ENCODE measurements around the gene GMDS.

Gene GMDS

DNA sequence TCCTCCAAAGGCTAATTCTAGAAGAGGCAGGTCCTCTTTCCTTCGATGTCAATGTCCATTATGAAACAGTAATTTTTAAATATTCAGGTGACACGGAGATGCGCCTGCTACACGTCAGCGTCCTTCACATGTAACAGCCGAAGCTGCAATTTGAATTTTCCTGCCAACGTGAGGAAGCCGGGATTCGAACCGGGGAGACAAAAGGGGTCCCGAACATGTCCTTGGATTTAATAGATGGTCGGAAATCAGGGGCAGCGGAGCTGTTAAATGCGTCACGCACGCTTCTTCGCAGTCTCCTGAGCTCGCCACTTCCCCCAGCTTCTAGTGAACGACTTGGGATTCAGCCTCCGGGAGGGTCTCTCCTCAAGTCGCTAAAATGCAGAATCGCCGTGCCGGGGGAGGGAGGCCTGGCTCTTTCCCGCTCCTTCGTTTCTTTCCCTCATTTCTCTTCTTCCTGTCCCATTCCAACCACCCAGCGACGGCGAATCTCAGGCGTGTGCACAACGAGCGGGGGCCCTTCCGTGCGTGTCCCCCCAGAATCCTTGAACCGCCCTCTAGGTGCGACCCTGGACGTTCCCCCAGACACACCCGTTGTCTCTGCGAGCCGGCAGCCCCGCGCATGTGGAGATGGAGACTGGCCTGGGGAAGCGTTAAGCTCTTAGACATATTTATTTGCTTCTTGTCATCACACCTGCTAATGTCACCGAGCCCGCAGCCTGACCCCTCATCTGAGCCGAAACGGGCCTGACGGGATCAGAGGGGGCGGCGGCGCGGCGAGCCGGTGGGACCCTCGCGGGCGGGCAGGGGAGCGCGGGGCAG is 637.0 kb downstream of the GMDS start:
- TF ChIP-seq OSR1 (CRISPR knock-in tag; IDR thresholded peaks at IDR 0.05) = no peak
- TF ChIP-seq, protein P1, sequence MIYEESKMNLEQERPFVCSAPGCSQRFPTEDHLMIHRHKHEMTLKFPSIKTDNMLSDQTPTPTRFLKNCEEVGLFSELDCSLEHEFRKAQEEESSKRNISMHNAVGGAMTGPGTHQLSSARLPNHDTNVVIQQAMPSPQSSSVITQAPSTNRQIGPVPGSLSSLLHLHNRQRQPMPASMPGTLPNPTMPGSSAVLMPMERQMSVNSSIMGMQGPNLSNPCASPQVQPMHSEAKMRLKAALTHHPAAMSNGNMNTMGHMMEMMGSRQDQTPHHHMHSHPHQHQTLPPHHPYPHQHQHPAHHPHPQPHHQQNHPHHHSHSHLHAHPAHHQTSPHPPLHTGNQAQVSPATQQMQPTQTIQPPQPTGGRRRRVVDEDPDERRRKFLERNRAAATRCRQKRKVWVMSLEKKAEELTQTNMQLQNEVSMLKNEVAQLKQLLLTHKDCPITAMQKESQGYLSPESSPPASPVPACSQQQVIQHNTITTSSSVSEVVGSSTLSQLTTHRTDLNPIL (CRISPR knock-in tag; IDR thresholded peaks at IDR 0.05; ENCODE audit: low read depth) = no peak
- no peak for TF ChIP-seq GLIS3 (CRISPR knock-in tag; IDR thresholded peaks at IDR 0.05)
- no peak for TF ChIP-seq TOX (CRISPR knock-in tag; IDR thresholded peaks at IDR 0.05; ENCODE audit: borderline replicate concordance)
- no peak for ATAC-seq

DNA sequence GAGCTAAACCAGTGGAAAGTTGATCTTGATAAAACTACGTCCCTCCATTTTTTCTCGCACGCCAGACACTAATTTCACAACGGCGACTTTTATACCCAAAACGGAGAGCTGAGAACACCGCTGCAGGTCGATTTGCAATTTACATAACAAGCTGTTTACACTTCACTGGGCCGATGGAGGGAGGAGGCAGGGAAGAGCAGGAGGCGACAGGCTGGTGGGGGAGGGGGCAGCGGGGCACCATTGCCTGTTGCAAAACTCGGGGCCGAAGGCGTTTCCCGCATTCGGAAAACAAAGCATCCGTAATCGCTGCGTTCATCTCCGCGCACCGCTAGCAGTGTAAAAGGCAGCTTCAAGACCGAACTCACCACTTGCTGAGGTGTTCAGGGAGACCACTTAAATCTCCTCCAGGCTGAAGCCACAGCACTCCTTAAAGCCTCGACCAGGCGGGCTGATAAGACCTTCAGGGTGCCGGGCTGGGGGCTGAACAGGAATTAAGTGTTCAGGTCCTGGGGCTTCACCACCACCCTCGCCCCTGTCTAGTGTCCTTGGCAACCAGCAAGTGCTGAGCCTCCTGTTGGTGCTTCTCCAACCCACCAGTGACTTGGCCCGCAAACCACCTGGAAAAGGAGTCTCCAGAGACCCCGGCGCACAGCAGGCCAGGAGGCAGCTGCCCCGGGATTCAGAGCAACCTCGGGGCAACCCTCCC is 637.7 kb downstream of the GMDS start:
- TF ChIP-seq ZNF70 (CRISPR knock-in tag; IDR thresholded peaks at IDR 0.05) (no peak), PPARA (CRISPR knock-in tag; IDR thresholded peaks at IDR 0.05; ENCODE audit: borderline replicate concordance) (no peak), ARNTL (CRISPR knock-in tag; IDR thresholded peaks at IDR 0.05; ENCODE audit: borderline replicate concordance, low read depth) (no peak), SNAI2 (CRISPR knock-in tag; IDR thresholded peaks at IDR 0.05) (no peak), OSR1 (CRISPR knock-in tag; IDR thresholded peaks at IDR 0.05) (no peak), TCF4 (CRISPR knock-in tag; IDR thresholded peaks at IDR 0.05; ENCODE audit: borderline replicate concordance) (no peak), GLIS3 (CRISPR knock-in tag; IDR thresholded peaks at IDR 0.05) (no peak), ESRRG (CRISPR knock-in tag; IDR thresholded peaks at IDR 0.05) (no peak), CSDC2 (CRISPR knock-in tag; IDR thresholded peaks at IDR 0.05) (no peak), ZFP3 (CRISPR knock-in tag; IDR thresholded peaks at IDR 0.05) (no peak), TOX (CRISPR knock-in tag; IDR thresholded peaks at IDR 0.05; ENCODE audit: borderline replicate concordance) (no peak)
- TF ChIP-seq, protein P2, sequence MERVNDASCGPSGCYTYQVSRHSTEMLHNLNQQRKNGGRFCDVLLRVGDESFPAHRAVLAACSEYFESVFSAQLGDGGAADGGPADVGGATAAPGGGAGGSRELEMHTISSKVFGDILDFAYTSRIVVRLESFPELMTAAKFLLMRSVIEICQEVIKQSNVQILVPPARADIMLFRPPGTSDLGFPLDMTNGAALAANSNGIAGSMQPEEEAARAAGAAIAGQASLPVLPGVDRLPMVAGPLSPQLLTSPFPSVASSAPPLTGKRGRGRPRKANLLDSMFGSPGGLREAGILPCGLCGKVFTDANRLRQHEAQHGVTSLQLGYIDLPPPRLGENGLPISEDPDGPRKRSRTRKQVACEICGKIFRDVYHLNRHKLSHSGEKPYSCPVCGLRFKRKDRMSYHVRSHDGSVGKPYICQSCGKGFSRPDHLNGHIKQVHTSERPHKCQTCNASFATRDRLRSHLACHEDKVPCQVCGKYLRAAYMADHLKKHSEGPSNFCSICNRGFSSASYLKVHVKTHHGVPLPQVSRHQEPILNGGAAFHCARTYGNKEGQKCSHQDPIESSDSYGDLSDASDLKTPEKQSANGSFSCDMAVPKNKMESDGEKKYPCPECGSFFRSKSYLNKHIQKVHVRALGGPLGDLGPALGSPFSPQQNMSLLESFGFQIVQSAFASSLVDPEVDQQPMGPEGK (CRISPR knock-in tag; IDR thresholded peaks at IDR 0.05; ENCODE audit: borderline replicate concordance) = no peak
- TF ChIP-seq, protein P1 (CRISPR knock-in tag; IDR thresholded peaks at IDR 0.05; ENCODE audit: low read depth) = no peak
- TF ChIP-seq, protein P3, sequence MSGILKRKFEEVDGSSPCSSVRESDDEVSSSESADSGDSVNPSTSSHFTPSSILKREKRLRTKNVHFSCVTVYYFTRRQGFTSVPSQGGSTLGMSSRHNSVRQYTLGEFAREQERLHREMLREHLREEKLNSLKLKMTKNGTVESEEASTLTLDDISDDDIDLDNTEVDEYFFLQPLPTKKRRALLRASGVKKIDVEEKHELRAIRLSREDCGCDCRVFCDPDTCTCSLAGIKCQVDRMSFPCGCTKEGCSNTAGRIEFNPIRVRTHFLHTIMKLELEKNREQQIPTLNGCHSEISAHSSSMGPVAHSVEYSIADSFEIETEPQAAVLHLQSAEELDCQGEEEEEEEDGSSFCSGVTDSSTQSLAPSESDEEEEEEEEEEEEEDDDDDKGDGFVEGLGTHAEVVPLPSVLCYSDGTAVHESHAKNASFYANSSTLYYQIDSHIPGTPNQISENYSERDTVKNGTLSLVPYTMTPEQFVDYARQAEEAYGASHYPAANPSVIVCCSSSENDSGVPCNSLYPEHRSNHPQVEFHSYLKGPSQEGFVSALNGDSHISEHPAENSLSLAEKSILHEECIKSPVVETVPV (CRISPR knock-in tag; IDR thresholded peaks at IDR 0.05) = no peak
- ATAC-seq = no peak

DNA sequence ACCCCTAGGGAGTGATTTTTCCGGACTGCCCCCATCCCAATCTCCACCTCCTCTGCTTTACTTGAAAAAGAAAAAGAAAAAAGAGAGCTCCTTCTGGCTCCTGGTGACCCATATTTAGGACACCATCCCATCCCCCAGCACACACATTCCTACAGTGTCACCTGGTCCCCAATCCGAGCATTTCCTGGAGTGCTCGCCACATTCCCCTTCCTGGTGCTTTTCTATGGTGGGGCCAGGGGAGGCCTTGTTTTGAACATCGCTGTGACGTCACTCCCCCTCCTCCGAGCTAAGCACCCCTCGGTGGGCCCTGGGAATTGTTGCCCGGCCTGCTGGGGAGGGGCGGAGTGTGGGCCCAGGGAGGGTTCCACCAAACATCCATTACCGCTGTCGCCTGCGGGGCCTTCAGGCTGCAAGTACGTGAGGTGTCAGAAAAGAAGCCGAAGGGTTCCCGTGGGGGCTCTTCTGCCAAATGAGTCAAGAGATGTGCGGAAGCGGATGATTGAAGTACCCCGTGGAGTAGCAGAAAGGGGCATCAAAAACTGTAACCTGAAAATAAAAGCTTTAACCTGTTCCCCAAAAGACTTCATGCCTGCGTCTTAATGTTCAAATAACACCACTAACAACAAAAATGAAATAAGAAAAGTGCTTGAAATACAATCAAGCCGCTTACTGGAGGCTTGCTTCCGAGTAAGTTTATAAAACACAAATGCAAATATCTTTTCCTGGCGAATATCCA is 638.5 kb downstream of the GMDS start:
- TF ChIP-seq ZFP3 (CRISPR knock-in tag; IDR thresholded peaks at IDR 0.05) (no peak), RARB (CRISPR knock-in tag; IDR thresholded peaks at IDR 0.05) (no peak), BACH2 (CRISPR knock-in tag; IDR thresholded peaks at IDR 0.05; ENCODE audit: borderline replicate concordance) (no peak), CSDC2 (CRISPR knock-in tag; IDR thresholded peaks at IDR 0.05) (no peak), PPARA (CRISPR knock-in tag; IDR thresholded peaks at IDR 0.05; ENCODE audit: borderline replicate concordance) (no peak)
- ATAC-seq = no peak

DNA sequence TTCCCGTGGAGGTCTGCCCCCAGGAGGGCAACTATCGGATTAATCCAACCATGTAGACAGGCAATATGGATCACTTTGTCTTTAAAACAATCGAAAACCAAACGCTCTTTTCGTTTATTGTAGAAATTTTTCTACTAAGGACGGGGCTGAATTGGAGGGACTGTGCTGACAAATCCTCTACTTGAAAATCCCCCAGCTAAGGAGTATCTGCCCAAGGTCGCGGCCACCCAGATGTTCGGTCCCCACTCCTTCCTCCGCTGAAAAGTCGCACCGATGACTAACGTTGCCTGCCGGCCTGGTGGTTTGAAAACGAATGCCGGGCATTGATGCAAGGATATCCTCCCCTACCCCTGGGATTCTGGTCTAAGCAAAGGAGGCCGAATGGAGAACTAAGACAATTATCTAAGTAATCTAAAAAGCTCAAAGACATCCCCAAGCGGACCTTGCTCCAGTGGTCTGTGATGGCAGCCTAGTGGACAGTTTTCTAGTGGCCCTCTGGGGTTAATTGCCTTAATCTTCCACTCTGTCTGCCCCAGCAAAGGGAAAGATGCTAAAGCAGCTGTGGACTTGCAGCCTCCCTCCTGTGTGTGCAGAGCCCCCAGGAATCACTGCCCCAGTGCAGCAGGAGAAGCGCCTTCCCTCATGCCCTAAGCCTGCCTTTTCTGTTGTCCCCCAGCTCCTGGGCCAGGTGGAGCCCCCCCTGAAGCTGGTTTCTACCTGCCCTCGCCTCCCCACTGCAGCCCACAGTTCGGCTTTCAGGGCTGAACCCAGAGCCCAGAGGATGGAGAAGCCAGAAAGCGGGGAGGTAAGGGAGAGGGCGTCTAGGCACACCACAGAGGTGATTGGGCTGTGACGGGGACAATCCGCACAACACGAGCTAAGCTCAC is 639.3 kb downstream of the GMDS start:
- TF ChIP-seq ZNF70 (CRISPR knock-in tag; IDR thresholded peaks at IDR 0.05) = peak; percentile 74
- no peak for TF ChIP-seq ESRRG (CRISPR knock-in tag; IDR thresholded peaks at IDR 0.05)
- no peak for TF ChIP-seq TCF4 (CRISPR knock-in tag; IDR thresholded peaks at IDR 0.05; ENCODE audit: borderline replicate concordance)
- TF ChIP-seq PPARA (CRISPR knock-in tag; IDR thresholded peaks at IDR 0.05; ENCODE audit: borderline replicate concordance) = no peak
- TF ChIP-seq ZNF8 (CRISPR knock-in tag; IDR thresholded peaks at IDR 0.05) = no peak
- TF ChIP-seq ZFP3 (CRISPR knock-in tag; IDR thresholded peaks at IDR 0.05) = no peak
- TF ChIP-seq, protein P2 (CRISPR knock-in tag; IDR thresholded peaks at IDR 0.05; ENCODE audit: borderline replicate concordance) = no peak

More for the DNA sequence above, 639.3 kb downstream of the GMDS start:
- ATAC-seq = no peak

All from SK-N-SH treated with all-trans-retinoic acid at 6 μM for 48 hours (cell line).